Measurements from ENCODE around the gene KLHL11. TPM values are rescaled to one million over a fixed set of nuclear protein-coding genes. Genes with fewer than 3 reads are reported as not detected.
A peak's percentile ranks its signal among the peaks of the same experiment; 100 is the strongest.

KLHL11 gene
- total and polyA plus RNA-seq, 9 of the 15 experiments (the other 6 are each of a cell fraction or from before 2014, with no cell fraction given): 0.20 to 17.0 (median 10.3) TPM

DNA sequence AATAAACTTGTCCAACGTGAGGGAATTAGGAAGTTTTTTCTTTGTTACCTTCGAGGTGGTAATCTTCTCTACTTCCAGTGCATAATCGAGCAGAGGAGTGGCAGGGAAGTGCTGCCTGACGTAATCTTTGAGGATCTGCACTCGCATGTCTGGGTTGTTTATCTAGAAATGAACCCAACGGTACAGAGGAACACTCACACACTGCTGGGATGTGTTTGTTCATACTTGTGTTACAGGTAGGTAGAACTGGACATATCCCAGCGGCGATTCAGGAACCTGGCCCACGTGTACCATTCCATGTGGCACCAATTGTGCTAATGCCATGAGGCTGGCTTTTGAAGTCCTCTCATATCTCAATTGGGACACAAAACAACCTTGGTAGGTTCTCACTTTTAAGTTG lies 4.2 kb upstream of the KLHL11 start (continued):
- TF ChIP-seq, protein P1, sequence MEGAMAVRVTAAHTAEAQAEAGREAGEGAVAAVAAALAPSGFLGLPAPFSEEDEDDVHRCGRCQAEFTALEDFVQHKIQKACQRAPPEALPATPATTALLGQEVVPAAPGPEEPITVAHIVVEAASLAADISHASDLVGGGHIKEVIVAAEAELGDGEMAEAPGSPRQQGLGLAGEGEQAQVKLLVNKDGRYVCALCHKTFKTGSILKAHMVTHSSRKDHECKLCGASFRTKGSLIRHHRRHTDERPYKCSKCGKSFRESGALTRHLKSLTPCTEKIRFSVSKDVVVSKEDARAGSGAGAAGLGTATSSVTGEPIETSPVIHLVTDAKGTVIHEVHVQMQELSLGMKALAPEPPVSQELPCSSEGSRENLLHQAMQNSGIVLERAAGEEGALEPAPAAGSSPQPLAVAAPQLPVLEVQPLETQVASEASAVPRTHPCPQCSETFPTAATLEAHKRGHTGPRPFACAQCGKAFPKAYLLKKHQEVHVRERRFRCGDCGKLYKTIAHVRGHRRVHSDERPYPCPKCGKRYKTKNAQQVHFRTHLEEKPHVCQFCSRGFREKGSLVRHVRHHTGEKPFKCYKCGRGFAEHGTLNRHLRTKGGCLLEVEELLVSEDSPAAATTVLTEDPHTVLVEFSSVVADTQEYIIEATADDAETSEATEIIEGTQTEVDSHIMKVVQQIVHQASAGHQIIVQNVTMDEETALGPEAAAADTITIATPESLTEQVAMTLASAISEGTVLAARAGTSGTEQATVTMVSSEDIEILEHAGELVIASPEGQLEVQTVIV (CRISPR knock-in tag; IDR thresholded peaks at IDR 0.05; ENCODE audit: borderline replicate concordance): no peak
- no peak for TF ChIP-seq ZNF561 (CRISPR knock-in tag; conservative IDR thresholded peaks at IDR 0.05)
- no peak for TF ChIP-seq NCOA4 (IDR thresholded peaks at IDR 0.05; ENCODE audit: partially characterized antibody)
- TF ChIP-seq NELFE (IDR thresholded peaks at IDR 0.05; ENCODE audit: insufficient read depth, insufficient read length): no peak
- no peak for TF ChIP-seq HNRNPL (IDR thresholded peaks at IDR 0.05; ENCODE audit: low read depth, low read length)
- no peak for TF ChIP-seq ZNF282 (CRISPR knock-in tag; IDR thresholded peaks at IDR 0.05)
- no peak for TF ChIP-seq BACH1 (tag; IDR thresholded peaks at IDR 0.05)
- 0 out of 2 replicates have a peak, but pooled peaks have one; percentile 7 for TF ChIP-seq CEBPG (CRISPR knock-in tag; IDR thresholded peaks at IDR 0.05)
- TF ChIP-seq CEBPG (tag; conservative IDR thresholded peaks at IDR 0.05 in 1 of 2, IDR thresholded peaks at IDR 0.05 in 1 of 2): no peak
- TF ChIP-seq PHF21A (IDR thresholded peaks at IDR 0.05; ENCODE audit: borderline replicate concordance, low read depth): no peak
- TF ChIP-seq, protein P2, sequence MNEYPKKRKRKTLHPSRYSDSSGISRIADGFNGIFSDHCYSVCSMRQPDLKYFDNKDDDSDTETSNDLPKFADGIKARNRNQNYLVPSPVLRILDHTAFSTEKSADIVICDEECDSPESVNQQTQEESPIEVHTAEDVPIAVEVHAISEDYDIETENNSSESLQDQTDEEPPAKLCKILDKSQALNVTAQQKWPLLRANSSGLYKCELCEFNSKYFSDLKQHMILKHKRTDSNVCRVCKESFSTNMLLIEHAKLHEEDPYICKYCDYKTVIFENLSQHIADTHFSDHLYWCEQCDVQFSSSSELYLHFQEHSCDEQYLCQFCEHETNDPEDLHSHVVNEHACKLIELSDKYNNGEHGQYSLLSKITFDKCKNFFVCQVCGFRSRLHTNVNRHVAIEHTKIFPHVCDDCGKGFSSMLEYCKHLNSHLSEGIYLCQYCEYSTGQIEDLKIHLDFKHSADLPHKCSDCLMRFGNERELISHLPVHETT (CRISPR knock-in tag; conservative IDR thresholded peaks at IDR 0.05 in 1 of 2, IDR thresholded peaks at IDR 0.05 in 1 of 2): no peak

All from K562 (cell line).